Hindlimb muscle (tissue), 1 donor: ENCODE results near the gene FTSJ1. TPM values are rescaled to one million over a fixed set of nuclear protein-coding genes. Genes with fewer than 3 reads are reported as not detected.
"Not testable (repeated sequence)": the region's sequence is repeated elsewhere in the genome, so short reads cannot be mapped to it uniquely, and the experiment has no call there.

ENCODE experiments used
- DNase-seq: peaks from one replicate; pipeline ENCODE4 v3.0.0-alpha.2; 2013
- polyA plus RNA-seq: library from polyadenylated mRNA; unstranded; fragments of 120-200 nt; gene quantifications from one replicate; pipeline ENCODE4 v1.2.1, GENCODE V29; 2013; ENCODE audit not compliant: insufficient read length

FTSJ1 gene, protein sequence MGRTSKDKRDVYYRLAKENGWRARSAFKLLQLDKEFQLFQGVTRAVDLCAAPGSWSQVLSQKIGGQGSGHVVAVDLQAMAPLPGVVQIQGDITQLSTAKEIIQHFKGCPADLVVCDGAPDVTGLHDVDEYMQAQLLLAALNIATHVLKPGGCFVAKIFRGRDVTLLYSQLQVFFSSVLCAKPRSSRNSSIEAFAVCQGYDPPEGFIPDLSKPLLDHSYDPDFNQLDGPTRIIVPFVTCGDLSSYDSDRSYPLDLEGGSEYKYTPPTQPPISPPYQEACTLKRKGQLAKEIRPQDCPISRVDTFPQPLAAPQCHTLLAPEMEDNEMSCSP
- 26.3 TPM for polyA plus RNA-seq

DNA sequence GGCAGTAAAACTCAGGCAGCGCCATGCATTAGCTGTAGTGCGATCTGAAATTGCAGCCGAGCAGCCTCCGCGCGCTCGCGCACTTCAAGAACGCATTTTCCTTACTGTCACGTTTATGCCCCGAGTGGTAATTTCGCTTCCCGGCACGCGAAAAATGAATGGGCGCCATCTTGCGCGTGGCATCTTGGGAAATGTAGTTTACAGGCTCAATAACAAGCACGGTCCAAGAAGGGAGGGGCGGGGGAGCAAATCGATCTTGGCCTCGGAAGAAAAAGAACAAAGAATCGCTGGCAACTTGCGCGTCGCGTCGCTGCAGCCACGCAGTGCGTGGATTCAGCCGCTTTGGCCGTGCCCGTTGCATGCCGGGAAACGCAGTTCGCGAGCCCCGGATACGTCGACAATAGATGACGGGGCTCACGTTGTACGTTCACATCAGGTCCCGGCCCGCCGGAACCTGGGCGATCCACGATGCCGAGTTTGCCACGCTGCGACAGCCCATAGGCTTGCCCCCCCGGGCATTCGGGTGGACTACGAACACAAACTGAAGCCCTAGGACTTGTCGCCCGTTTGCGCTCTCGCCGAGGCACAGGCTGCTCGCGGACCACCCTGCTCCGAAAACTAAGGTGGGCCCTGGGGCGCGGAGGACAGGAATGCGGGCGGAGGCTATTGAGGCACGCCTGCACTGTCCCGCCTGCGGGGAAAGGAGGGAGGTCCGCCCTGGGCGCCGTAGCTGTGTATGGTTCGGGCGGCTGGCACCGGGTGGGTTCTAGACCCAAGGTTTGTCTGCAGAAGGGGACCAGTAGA, at the start of gene FTSJ1:
TSS of gene FTSJ1 (plus strand) at position 426 of the 804 bp plus-strand sequence. CDS start 1,849 bp downstream, outside the sequence.
- DNase-seq: peak; percentile 90

DNA sequence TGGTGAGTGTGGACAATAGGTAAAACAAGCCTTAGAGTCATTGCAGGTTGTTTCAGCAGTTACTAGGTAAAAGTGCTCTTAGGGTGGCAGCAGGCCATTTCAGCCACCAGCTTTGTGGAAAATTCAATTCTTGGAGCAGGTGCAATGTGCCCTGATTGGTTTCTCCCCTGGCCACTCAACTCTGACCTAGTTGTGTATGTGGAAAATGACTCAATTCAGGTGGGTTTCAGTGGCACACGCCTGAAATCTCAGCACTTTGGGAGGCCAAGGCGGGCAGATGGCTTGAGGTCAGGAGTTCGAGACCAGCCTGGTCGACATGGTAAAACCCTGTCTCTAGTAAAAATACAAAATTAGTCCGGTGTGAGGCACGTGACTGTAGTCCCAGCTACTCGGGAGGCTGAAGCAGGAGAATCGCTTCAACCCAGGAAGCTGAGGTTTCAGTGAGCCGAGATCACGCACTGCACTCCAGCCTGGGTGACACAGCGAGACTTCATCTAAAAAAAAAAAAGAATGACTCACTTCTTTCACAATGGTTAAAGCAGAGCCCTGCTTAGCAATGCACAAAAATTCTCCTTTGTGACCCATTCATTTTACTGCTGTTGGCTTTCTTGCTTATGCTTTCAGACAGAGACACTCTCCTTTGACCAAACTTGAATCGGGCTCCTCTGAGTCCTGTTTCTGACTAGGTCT, 48.8 kb upstream of the FTSJ1 start:
- not testable (repeated sequence) for DNase-seq

DNA sequence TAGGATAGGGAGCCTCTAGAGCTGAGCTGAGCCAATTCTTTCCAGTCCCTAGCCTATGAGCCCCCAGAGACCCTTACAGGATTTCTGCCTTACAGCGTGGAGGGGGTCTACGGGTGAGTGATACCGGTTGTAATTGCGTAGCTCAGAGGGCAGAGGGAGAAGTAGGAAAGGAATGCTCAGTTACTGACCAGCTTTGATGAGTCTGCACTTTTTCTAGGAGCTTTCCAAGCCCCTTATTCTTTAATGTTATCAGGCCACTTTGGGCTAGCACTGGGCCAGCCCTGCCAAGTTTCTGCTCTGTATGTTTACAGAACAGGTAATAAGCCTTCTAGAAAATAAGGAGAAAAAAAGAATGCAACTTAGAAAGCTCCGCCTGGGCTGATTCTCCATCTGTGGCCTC, 46.4 kb upstream of the FTSJ1 start:
- not testable (repeated sequence) for DNase-seq

DNA sequence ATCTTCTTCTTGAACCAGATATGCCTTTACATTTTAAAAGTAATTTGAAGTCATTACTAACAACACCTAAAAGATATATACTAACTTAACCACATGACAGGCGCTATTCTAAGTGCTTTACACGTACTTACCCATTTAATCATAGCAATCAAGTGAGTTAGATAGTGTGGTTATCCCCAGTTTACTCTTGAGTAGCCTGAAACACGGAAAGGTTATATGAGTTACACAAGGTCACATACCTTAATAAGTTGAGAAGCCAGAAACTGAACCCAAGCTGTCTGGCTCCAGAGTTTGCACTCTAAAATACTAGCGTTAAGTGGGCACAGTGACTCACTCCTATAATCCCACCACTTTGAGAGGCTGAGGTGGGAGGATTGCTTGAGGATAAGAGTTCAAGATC, 45.8 kb upstream of the FTSJ1 start:
- DNase-seq: not testable (repeated sequence)

DNA sequence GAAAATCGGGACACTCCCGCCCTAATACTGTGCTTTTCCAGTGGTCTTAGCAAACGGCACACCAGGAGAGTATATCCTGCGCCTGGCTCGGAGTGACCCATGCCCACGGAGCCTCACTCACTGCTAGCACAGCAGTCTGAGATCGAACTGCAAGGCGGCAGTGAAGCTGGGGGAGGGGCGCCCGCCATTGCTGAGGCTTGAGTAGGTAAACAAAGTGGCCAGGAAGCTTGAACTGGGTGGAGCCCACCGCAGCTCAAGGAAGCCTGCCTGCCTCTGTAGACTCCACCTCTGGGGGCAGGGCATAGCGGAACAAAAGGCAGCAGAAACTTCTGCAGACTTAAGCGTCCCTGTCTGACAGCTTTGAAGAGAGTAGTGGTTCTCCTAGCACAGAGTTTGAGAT, 42.3 kb upstream of the FTSJ1 start:
- not testable (repeated sequence) for DNase-seq

DNA sequence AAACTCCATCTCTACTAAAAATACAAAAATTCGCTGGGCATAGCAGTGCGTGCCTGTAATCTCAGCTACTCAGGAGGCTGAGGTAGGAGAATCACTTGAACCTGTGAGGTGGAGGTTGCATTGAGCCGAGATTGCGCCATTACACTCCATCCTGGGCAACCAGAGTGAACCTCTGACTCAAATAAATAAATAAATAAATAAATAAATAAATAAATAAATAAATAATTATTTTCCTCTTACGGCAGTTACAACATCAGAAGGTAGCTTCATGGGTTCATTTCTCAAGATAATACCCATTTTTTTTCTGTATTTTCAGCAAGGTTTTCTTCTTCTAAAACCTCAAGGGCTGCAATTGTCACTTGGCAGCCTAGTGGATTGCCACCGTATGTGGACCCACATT, 28.8 kb upstream of the FTSJ1 start:
- not testable (repeated sequence) for DNase-seq

DNA sequence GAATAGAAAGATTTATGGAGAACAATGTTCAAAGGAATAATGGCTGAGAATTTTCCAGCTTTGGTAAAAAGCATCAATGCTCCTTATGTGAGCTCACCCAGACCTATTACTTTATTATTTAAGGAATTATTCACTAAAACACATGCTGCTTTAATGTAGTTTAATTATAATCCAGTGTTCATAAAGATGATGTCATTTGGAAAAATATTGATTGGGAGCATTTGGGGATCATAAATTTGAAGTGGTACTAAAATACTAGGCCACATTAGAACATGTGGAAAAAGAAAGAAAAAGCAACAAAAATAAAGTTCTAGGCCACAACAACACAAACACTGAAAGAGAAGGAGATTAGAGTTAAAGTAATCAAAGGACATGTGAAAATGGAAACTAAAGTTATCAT, 25.9 kb upstream of the FTSJ1 start:
- no peak for DNase-seq

DNA sequence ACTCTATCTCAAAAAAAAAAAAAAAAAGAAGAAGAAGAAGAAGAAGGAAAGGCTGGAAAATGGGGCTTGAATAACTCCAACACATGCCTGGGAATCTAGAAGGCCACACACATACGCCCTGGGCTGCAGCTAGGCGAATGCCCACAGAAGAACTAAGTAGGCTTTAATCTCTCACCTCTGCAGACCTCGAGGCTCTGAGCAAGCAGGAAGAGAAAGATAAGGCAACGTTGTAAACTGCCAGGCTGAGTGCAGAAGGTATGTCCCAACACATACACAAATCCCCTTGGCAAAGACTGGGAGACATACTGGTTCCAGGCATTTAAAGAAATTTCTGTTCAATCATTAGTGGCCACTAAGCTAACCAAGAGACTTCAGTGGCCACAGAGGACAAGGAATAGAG, 24.3 kb upstream of the FTSJ1 start:
- no peak for DNase-seq

DNA sequence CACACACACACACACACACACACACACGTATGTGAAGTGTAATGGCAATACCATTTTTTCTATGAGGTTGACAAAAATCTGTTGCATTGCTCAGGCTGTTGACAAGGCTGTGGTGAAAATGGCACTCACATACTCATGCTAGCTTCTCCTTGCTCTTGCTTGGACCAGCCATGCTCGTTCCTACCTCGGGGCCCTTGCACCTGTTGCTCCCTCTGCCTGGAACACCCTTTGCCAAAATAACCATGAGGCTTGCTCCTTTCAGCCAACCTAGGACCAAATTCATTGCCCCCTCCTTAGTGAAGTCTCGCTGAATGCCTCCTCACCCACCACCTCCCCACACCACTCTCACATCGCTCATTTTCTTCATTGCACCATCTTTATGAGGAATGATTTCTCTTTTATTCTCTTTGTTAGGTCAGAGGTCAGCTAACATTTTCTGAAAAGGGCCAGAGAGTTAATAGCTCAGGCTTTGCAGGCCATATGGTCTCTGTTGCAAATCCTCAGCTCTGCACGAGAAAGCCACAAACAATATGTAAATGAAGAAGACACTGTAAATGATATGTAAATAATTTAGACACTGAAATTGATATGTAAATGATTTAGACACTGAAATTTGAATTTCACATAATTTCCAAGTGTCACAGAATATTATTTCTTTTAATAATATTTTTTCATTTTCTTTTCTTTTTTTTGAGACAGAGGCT, 19.2 kb upstream of the FTSJ1 start:
- no peak for DNase-seq

DNA sequence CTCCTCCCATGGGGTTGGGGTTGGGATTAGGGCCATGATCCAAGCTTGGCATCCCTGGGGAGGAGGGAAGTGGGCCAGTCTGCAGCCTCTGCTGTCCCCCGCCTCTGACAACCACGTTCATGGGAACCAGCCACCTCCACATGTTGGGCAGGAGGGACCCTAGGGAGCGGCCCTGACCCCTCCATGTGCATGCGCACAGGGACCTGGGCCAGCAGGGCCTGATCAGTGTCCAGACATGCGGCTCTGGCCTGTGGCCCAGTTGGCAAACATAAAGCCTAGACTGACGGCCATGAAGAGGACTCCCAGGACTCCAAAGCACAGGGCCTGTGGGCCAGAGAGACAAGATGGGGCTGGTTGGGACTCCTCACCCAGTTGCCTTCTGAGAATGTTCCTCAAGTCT, 17.3 kb upstream of the FTSJ1 start:
- no peak for DNase-seq

DNA sequence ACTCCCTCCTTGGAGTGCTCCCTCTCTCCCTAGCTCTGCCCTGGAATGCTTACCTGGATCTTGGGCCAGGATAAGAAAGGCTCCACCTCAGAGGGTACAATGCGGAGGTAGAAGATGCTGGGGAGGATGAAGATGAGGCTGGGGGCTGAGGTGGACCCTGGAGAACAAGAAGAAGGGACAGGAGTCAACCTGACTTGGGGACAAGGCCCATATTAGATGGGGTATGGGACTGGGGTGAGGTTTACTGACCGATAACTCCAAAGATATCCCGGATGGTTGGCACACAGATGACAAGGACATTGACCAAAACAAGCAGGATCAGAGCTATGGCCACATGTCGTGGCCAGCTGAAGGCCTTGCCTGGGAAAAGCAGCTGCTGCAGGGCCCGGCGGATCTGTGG, 16.5 kb upstream of the FTSJ1 start:
- DNase-seq: no peak

DNA sequence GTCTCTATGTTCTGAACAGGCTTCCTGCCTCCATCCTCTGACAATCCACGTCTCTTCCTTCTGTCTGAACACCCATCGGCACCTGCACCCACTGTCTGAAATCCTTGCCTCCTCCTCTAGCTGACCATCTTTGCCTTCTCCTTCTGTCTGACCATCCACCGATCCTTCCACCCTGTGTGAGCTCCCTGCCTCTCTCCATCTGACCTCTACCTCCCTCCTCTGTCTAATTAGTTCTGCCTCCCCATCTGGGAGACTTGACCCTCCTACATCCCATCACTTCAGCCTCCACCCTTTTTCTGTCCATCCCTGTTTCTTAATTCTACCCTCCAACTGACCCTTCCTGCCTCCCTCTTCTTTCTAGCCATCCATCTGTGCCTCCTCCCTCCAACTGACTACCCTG, 16.0 kb upstream of the FTSJ1 start:
- no peak for DNase-seq

DNA sequence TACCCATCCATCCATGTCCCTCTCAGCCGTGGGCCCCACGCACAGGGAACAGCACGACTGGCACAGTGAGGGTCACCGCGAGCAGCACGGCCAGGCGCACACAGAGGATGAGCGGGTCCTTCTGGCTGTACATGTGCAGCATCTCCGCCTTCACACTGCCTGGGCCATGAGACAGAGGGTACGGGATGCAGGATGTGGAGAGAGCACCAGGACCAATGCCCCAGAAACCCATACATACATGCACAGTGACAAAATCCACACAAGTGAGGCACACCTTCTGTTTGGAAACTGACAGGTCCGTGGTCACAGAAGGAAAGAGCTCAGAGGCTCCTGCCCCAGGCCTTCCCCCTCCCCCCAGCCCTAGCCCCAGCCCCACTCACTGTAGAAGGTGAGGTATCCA, 15.4 kb upstream of the FTSJ1 start:
- DNase-seq: no peak

DNA sequence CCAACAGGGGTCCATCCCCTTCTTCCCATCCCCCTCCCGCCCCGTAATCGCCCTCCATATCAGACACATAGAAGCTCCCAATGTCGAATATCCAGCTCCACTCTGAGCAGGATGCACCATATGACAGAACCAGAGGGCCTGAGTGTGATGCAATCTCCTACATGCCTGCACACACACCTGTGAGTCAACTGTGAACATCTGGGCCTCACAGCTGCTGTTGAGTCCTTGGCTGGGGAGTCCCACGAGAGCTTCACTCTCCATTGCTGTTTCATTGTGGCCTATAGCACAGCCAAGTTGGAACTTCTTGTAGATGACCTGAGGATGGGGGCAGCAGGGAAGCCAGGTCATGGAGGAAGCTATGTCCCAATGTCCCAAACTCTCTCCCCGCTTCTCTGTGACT, 14.2 kb upstream of the FTSJ1 start:
- no peak for DNase-seq

DNA sequence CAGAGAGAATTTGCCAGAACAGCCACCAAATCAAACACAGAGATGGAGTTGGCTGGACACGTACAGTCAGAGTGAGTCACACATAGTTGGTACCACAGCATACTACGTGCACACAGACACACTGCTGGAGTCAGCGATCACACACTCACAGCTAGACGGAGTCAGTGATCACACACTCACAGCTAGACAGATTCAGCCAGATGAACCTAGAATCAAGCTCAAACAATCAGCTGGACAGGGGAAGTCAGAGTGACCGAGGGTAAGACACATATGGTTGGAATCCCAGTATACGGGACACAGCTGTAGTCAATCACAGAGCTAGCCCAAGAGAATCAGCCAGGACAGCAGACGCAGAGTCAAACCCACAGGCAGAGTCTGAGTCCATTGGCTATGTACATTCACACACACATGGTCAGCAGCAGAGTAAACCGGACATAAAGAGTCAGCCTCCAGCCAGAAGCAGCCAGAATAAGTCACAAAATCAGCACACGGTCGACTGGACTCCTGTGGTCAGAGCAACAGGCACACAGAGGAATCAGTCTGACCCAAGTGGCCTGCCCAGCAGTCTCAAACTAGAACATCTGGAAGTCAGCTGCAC, 10.6 kb upstream of the FTSJ1 start:
- no peak for DNase-seq

DNA sequence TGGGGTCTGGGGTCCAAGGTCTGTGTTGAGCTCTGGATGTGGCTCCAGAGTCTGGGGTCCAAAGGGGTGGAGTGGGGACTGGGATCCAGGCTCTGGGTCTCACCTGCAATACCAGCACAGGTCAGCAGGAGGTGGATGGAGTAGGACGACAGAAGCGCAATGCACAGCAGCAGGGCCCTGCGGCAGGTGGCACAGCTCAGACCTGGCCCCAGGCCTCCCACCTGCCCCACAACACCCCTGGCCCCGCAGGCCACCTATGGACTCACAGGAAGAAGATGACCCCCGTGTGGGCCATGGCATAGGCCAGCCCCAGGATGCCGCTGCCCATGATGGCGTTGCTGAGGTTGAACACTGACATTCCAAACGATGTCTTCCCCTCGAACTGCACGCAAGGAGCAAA, 9.3 kb upstream of the FTSJ1 start:
- DNase-seq: no peak

DNA sequence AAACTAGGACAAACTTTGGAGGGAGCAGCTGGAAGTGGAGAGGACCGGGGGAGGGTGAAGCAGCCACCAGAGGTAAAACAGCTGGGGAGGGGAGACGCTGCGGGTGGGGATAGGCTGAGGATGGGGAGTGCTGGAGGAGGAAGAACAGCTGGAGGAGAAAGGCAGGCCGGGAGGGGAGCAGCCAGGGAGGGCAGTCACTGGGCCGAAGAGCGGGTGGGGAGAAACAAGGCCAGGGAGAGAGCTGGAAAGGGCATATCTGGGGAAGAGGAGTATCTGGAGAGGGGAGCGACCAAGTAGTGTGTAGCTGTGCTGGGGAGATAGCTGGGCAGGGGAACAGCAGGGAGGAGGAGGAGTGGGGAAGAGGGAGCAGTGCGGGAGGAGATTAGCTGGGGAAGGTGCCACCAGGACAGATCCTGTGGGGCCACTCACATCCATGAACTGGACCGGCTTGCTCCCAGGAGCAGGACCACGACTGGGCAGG, 8.7 kb upstream of the FTSJ1 start:
- no peak for DNase-seq

DNA sequence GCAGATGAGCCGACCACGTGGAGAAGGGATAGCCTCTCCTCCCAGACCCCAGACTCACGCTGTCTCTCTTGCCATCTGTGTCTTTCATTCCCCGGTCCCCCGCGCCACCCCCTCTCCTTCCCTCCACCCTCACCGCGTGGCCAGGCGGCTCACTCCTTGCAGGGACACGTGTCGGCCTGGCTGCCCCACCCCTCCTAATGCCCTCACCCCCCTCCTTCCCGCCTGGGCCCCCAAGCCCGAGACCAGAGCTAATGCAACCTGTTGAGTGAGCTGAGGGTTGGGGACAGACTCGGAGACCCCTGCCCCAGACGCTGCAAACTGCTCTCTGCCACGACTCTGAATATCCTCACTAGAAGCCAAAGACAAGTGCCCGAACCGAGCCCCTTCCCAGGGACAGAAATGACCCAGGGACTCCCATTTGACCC, 7.7 kb upstream of the FTSJ1 start:
- DNase-seq: no peak

DNA sequence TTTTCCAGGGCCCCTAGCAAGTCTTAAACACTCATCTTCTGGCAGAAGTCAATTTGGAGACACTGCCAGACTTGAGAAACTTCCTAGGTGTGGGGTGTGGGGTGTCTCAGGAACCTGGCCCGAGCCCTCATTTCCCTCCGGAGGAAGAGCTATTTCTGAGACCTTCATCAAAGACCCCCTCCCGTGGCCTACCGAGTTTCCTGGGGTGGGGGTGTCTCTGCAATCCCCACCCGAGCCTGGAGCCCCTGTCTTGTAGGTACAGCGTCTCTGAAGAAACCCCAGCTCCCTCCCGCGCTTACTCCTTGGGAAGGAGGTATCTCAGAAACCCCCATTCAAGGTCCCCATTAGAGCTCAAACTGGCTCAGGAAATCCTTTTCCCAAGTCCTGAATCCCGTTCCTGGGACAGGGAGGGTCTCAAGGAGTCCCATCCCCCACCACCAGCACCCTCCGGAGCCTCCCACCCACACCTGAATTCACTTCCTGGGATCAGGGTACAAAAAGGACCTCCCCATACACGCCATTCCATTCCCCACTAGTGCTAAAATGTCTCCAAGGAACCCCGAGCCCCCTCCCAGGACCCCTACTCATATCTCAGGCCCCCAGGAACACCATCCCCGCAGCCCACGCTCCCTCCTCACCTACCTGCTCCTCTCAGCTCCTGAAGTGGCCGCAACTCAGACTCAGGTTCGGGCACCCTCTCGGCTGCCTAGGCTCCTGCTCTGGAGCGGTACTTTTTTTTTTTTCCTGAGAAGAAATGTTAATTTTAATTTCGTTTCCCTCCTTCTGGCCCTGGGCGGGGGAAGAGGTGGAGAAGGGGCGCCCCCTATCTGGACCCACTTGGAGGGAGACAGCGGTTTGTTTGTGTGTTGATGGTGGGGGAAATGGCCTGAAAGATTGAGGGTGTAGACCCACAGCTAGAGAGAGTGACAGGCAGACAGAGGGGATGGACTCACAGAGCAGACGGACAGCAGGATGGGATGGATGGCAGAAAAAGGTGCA, 7.0 kb upstream of the FTSJ1 start:
- DNase-seq: no peak

DNA sequence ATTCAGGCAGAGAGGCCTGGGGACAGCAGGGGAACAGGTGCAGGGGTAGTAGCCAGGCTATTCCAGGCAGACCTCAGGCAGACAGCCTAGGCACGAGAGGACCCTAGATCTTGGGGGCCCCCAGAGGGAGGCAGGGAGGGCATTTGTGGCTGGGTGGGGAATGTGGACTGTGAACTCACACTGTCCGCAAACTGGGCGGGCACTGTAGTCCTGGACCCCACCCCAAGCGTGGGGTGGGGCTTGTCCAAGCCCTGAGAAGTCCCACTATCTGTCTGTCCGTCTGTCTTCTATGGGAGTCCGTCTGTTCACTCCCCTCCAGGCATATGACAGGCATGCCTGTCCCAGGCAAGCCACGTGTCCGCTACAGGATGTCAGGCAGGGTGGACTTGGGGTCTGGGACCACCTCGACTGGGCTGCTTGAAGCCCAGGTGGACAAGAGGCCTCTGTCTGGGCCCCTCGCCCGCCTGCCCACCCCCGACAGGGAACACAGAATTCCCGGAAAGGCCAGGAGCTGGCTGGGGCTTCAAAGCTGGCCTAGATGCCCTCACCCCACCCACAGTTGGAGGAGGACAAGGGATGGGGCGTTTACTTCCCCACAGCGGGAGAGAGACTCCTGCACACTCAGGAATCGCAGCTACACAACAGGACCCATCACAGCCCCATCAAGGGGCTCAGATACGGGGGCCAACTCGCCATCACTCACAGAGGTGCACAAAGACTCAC, 5.7 kb upstream of the FTSJ1 start, which contains the start of gene SLC38A5:
TSS of gene SLC38A5 (minus strand) at position 151 of the 723 bp plus-strand sequence. CDS start 2,336 bp downstream, outside the sequence.
- DNase-seq: no peak
